Endometrium (tissue), 2 donors: Measurements from ENCODE around the gene LIFR.

Experiments used
- FAIRE-seq: peaks from 2 replicates; lab custom pipeline; 2012; peaks lifted over from hg19 to GRCh38; lab: Jason Lieb, UNC
- donor health status: control.
- donor health status: control.

The LIFR gene

GRCh38 chr5:38434966-38435705 lies 121.3 kb downstream of the LIFR start:
- FAIRE-seq, result no peak

GRCh38 chr5:38433160-38433861 lies 123.1 kb downstream of the LIFR start:
- FAIRE-seq, result no peak

- no peak for FAIRE-seq
These were observed 125.1 kb downstream of the LIFR start for GRCh38 chr5:38431242-38431853.

GRCh38 chr5:38426986-38427950 lies 129.2 kb downstream of the LIFR start:
- FAIRE-seq, result no peak

- FAIRE-seq, result no peak
These were observed 130.0 kb downstream of the LIFR start for GRCh38 chr5:38426490-38426889.
